Common myeloid progenitor, CD34-positive (primary cell): ENCODE measurements around the gene ITGB5.

Experiments
- CTCF ChIA-PET: fragments of 350-600 bp; sonication (Branson Sonifier 250); formaldehyde crosslinking; loops from one replicate; lab custom pipeline; 2021; ENCODE audit warnings: antibody characterized with exemption; lab: Charles Lee
- POLR2A ChIA-PET: fragments of 350-600 bp; sonication (Branson Sonifier 250); formaldehyde crosslinking; loops from one replicate; lab custom pipeline; 2021; ENCODE audit warnings: antibody characterized with exemption; lab: Charles Lee
- DNase-seq, 3 donors: peaks; one replicate each; pipeline versions ENCODE4 v3.0.0 to v3.0.0-alpha.2; 2013
- H3K27ac ChIP-seq, 2 experiments: 1 replicate in 1 of 2; 2 replicates in 1 of 2; pipeline ENCODE4 v1.7.0; 2013; ENCODE audit warnings: inconsistent platforms in 2 of 2, low read length in 2 of 2, mild to moderate bottlenecking in 2 of 2, low read depth in 1 of 2, moderate library complexity in 1 of 2; ENCODE audit not compliant: severe bottlenecking in 2 of 2, insufficient read depth in 1 of 2, poor library complexity in 1 of 2
- H3K27me3 ChIP-seq, 5 experiments: replicated peaks in 2 of 5; 1 replicate in 3 of 5; 2 replicates in 2 of 5; pipeline versions ENCODE4 v1.6.1 to v1.7.0; 2013; ENCODE audit warnings: low read length in 4 of 5, mild to moderate bottlenecking in 2 of 5, moderate library complexity in 2 of 5, inconsistent platforms in 1 of 5; ENCODE audit not compliant: insufficient read depth in 5 of 5, control insufficient read depth in 4 of 5
- H3K36me3 ChIP-seq, 4 experiments: 1 replicate in 2 of 4; 2 replicates in 2 of 4; pipeline versions ENCODE4 v1.6.1 to v1.7.0; 2013; ENCODE audit warnings: low read length in 3 of 4, control low read depth in 1 of 4, mild to moderate bottlenecking in 1 of 4; ENCODE audit not compliant: control insufficient read depth in 4 of 4, insufficient read depth in 4 of 4
- H3K4me1 ChIP-seq, 4 experiments: 1 replicate in 3 of 4; 2 replicates in 1 of 4; pipeline versions ENCODE4 v1.6.1 to v1.7.1; 2013; ENCODE audit warnings: low read length in 3 of 4, mild to moderate bottlenecking in 3 of 4, control low read depth in 1 of 4, inconsistent platforms in 1 of 4, moderate library complexity in 1 of 4; ENCODE audit not compliant: control insufficient read depth in 4 of 4, insufficient read depth in 4 of 4; ENCODE audit errors: control extremely low read depth in 1 of 4
- H3K4me3 ChIP-seq, 7 experiments: 1 replicate in 4 of 7; 2 replicates in 3 of 7; pipeline versions ENCODE4 v1.5.1 to v1.7.0; 2013; ENCODE audit warnings: mild to moderate bottlenecking in 7 of 7, low read length in 6 of 7, moderate library complexity in 6 of 7, inconsistent platforms in 2 of 7, low read depth in 2 of 7, control low read depth in 1 of 7; ENCODE audit not compliant: insufficient read depth in 4 of 7, control insufficient read depth in 1 of 7; ENCODE audit errors: extremely low read depth in 1 of 7
- H3K9me3 ChIP-seq, 5 experiments: 1 replicate in 4 of 5; 2 replicates in 1 of 5; pipeline versions ENCODE4 v1.6.1 to v1.7.1; 2013; ENCODE audit warnings: low read length in 4 of 5, mild to moderate bottlenecking in 2 of 5, inconsistent platforms in 1 of 5, low read depth in 1 of 5, moderate library complexity in 1 of 5; ENCODE audit not compliant: control insufficient read depth in 4 of 5, insufficient read depth in 2 of 5; ENCODE audit errors: control extremely low read depth in 1 of 5
- WGBS: methylation state at CpG from one replicate; pipeline ENCODE4 v1.1.5; 2013; ENCODE audit not compliant: insufficient coverage; 5-methylcytosine and 5-hydroxymethylcytosine counted together

The ITGB5 gene

DNA sequence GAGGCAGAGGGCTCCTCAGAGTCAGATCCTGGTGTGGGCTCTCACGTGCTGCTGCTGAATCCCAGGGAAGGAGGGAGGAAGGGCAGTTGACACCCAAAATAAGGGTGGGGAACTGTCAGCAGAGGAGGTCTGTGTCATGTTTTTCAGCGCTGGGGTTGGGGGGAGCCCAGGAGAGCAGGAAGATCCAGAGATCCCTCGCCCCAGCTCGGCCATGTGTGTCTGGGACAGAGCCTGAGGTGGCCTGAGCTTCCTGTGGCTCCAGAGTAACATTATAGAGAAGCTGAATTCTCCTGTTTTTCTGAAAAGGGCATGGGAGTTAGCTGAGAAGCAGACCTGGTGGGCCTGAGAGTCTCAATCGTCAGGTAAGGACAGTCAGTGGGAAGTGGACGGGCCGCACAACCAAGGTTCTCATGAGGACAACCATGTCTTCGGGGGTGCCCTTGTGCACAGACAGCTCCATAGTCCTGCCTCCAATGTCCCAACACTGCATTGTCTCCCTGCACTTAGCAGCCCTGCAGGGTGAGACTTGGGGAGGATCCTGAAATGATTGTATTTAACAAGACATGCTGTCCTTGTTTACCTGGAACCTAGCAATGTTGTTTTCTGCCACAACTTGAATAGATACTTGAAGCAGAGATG is 138.5 kb downstream of the ITGB5 start:
- CTCF ChIA-PET: interaction anchor here (0.9 kb wide), 1 partner anchor 10 kb away, joined by 3 read pairs; no protein-coding TSS in a partner anchor
- H3K4me1 ChIP-seq: peaks cover 0 to 9% (median 0%) of the 10 kb centered on the region in 4 experiments
- H3K4me3 ChIP-seq: no peak overlapping the region
- WGBS: 98% methylated on average over 7 of the region's 8 CpGs
- H3K9me3 ChIP-seq: no peaks in the 10 kb centered on the region
- no peaks in the 10 kb centered on the region for H3K27me3 ChIP-seq
- peaks cover 0 to 40% (median 28%) of the 10 kb centered on the region in 4 experiments for H3K36me3 ChIP-seq
- H3K27ac ChIP-seq: no peak overlapping the region
- no peak for DNase-seq
- POLR2A ChIA-PET: no interaction called here

DNA sequence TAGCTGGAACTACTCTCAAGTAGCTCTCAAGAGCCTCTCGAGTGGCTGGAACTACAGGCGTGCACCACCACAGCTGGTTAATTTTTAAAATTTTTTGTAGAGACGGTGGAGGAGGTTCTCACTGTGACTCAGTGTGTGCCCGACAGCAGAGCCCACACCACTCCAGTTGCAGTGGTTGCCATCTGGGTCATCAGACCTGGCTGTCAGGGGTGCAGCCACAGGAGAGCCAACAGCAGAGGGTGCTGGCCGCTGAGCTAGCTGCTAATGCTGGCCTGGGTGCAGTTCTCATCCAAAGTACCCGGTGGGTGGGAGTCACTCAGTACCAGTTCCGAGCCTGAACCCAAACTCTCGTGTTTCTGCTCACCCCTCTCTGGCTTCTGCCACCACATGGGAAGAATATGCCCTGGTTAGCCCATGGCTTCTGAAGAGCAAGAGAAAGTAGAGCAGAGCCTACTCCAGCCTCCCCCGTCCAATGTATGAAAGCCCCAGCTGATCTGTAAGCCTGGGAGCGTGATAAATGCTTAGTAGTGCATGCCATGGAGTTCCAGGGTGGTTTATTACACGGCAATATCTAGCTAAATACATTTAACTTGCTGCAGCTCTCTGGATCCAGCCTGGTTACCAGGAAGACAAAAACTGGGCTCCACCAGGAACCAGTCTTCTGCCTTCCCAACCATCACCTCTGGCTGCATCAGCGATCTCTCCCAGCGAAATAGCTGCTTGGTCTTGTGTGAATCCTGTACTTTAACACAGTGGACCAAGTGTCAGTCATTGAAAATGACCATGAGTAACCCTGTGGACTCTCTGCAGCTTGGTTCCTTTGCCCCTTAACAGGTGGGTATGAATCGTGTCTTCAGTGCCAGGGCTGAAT is 139.8 kb downstream of the ITGB5 start:
- H3K4me1 ChIP-seq: peaks cover 0 to 9% (median 0%) of the 10 kb centered on the region in 4 experiments
- H3K4me3 ChIP-seq: no peak overlapping the region
- no peak for DNase-seq
- ChIA-PET POLR2A (no interaction called here), CTCF (interaction anchor here (0.9 to 1.4 kb wide), 4 partner anchors 11 to 154 kb away, joined by 3 to 6 read pairs (median 4); no protein-coding TSS in a partner anchor)
- H3K27me3 ChIP-seq: no peaks in the 10 kb centered on the region
- no peaks in the 10 kb centered on the region for H3K9me3 ChIP-seq
- H3K27ac ChIP-seq: no peak overlapping the region
- WGBS: 99% methylated on average over 12 of the region's 14 CpGs
- H3K36me3 ChIP-seq: peaks cover 0 to 47% (median 32%) of the 10 kb centered on the region in 4 experiments

DNA sequence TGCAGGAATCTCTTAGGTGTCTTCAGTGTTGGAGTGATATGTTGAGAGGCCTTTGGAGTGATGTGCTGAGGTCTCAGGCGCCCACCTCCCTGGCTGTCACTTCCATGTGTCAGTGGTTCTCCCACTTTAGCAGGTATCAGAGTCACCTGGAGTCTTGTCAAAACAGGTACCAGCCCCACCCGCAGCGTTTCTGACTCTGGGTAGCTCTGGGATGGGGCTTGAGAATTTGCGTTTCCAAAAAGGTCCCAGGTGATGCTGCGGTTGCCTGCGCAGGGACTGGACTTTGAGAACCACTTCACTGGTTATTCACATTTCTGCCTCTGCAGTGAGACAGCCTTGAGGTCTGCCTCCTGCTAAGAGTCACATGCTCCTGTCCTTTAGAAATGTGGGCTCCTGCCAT is 141.4 kb downstream of the ITGB5 start:
- H3K4me3 ChIP-seq: no peak overlapping the region
- 100% methylated on average over 4 of the region's 6 CpGs for WGBS
- CTCF ChIA-PET: interaction anchor here (1.4 kb wide), 2 partner anchors 15 to 40 kb away, joined by 4 to 6 read pairs; no protein-coding TSS in a partner anchor
- H3K9me3 ChIP-seq: no peaks in the 10 kb centered on the region
- peaks cover 0 to 63% (median 42%) of the 10 kb centered on the region in 4 experiments for H3K36me3 ChIP-seq
- H3K27ac ChIP-seq: no peak overlapping the region
- POLR2A ChIA-PET: interaction anchor here (1.5 kb wide), 1 partner anchor 16 kb away, joined by 6 read pairs; no protein-coding TSS in a partner anchor
- H3K27me3 ChIP-seq: no peaks in the 10 kb centered on the region
- DNase-seq: no peak
- H3K4me1 ChIP-seq: peaks cover 0 to 9% (median 0%) of the 10 kb centered on the region in 4 experiments

DNA sequence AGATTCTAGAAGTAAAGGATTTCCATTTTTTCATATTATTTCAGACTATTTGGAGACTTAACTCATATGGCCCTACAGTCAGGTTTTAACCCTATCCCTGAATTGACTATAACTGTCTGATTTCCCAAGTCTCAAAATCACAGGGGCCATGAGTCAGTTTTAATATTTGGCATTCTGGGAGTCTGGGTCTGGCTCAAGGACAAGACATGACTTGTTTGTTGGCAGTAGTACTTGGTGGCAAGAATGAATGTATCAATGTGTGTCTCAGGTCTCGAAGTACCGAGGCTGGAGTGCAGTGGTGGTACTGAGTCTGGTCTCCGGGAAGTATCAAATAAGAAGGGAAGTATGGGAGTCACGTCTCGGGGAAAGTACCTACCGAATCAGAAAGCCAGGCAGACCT is 146.1 kb downstream of the ITGB5 start:
- Histone ChIP-seq H3K4me3 (no peak overlapping the region), H3K4me1 (peaks cover 0 to 9% (median 0%) of the 10 kb centered on the region in 4 experiments), H3K36me3 (peaks cover 33 to 91% (median 55%) of the 10 kb centered on the region in 4 experiments), H3K9me3 (no peaks in the 10 kb centered on the region), H3K27me3 (no peaks in the 10 kb centered on the region), H3K27ac (no peak overlapping the region)
- POLR2A ChIA-PET: no interaction called here
- WGBS: 99% methylated on average over 6 of the region's 6 CpGs
- DNase-seq: no peak
- CTCF ChIA-PET: no interaction called here

DNA sequence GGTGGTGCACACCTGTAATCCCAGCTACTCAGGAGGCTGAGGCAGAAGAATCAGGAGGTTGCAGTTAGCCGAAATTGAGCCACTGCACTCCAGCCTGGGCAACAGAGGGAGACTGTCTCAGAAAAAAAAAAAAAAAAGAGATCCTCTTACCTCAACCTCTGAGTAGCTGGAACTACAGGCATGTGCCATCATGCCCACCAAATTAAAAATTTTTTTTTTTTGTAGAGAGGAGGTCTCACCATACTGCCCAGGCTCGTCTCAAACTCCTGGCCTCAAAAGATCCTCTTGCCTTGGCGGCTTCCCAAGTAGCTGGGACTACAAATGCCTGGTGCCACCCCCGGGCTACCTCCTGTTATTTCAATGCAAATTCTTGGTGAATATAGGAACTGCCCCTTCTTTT is 155.4 kb downstream of the ITGB5 start:
- H3K4me3 ChIP-seq: peak overlapping the region in 1 of 7 experiments; percentile 11
- ChIA-PET CTCF (interaction anchor here (0.6 to 1.2 kb wide), 4 partner anchors 12 to 1126 kb away, joined by 3 to 4 read pairs (median 3); no protein-coding TSS in a partner anchor), POLR2A (no interaction called here)
- peaks cover 0 to 30% (median 15%) of the 10 kb centered on the region in 4 experiments for H3K4me1 ChIP-seq
- H3K36me3 ChIP-seq: peaks cover 4 to 24% (median 9%) of the 10 kb centered on the region in 4 experiments
- WGBS: 94% methylated on average over 3 of the region's 4 CpGs
- H3K27me3 ChIP-seq: peaks cover 0 to 9% (median 2%) of the 10 kb centered on the region in 5 experiments
- DNase-seq: no peak
- H3K9me3 ChIP-seq: no peaks in the 10 kb centered on the region
- H3K27ac ChIP-seq: no peak overlapping the region

DNA sequence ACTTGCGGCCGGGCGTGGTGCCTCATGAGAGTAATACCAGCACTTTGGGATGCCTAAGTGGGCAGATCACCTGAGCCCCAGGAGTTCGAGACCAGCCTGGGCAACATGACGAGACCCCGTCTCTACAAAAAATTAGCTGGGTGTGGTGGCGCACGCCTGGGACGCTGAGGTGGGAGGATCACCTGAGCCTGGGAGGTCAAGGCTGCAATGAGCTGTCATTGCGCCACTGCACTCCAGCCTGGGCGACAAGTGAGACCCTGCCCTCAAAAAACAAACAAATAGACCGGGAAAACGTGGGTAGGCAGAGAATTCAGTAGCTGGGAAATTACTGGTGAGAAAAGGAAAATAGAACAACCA is 156.2 kb downstream of the ITGB5 start:
- CTCF ChIA-PET: no interaction called here
- POLR2A ChIA-PET: no interaction called here
- Histone ChIP-seq H3K4me3 (peak overlapping the region; percentile 82 to 99 (median 97)), H3K36me3 (peaks cover 0 to 18% (median 7%) of the 10 kb centered on the region in 4 experiments), H3K27ac (peak overlapping the region in 1 of 2 experiments; percentile 83), H3K4me1 (peaks cover 0 to 30% (median 15%) of the 10 kb centered on the region in 4 experiments), H3K27me3 (peaks cover 0 to 15% (median 3%) of the 10 kb centered on the region in 5 experiments), H3K9me3 (no peaks in the 10 kb centered on the region)
- no peak for DNase-seq
- WGBS: 35% methylated on average over 7 of the region's 13 CpGs
